Kidney tubule cell (primary cell): Measurements from ENCODE around the gene GARIN5B.

Experiments
- DNase-seq: peaks from one replicate; pipeline ENCODE4 v3.0.0-alpha.2; 2018; ENCODE audit warnings: low spot score

GARIN5B gene

DNA sequence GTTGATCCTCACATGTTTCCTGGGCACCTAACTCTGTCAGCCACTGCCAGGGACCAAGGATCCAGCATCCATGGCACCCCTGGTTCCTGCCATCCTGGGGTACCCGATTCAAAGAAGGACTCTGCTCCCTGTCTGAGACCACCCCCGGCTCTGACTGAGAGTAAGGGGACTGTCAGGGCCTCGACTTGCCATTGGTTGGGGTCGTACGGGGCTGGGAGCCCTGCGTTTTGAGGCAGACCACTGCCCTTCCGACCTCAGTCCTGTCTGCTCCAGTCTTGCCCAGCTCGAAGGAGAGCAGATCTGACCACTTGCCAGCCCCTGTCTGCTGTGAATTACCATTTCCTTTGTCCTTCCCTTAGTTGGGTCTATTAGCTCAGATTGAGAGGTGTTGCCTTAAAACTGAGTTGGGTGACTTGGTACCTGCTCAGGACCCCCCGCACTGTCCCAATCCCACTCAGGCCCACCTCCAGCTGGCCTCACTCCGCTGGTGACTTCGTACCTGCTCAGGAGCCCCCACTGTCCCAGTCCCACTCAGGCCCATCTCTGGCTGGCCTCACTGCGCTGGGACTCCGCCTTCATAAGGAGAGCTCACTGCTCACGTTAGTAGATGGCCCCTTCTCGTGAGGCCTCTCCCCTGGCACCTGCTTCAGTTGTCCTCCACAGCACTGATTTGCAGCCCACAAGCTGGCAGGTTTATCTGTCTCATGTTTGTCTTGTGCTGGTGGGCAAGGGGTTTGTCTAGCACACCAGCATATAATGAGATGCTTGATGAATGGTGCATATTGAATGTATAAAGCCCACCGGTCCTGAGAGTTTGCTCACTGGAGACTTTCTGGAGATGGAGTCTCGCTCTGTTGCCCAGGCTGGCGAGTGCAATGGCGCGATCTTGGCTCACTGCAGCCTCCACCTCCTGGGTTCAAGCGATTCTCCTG is 26.6 kb upstream of the GARIN5B start:
- peak; percentile 1 for DNase-seq

DNA sequence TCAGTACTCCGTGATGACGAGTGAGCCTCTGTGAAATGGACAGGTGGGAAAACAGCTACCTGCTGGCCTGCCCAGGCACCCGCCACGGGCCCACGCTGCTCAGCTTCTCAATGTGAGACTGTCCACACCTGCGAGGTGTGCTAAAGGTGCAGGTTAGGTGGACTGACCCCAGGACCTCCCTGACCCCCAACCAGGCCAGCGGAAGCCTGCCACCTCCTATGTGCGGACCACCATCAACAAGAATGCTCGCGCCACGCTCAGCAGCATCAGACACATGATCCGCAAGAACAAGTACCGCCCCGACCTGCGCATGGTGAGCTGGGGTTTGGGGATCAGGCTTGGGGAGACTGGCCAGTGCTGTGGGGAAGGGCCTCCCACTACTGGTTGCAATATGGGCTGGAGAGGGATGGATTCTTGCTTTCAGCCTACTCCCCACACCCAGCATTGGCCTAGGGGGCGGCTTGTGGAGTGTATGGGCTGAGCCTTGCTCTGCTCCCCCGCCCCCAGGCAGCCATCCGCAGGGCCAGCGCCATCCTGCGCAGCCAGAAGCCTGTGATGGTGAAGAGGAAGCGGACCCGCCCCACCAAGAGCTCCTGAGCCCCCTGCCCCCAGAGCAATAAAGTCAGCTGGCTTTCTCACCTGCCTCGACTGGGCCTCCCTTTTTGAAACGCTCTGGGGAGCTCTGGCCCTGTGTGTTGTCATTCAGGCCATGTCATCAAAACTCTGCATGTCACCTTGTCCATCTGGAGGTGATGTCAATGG is 24.9 kb upstream of the GARIN5B start:
- DNase-seq, result no peak

DNA sequence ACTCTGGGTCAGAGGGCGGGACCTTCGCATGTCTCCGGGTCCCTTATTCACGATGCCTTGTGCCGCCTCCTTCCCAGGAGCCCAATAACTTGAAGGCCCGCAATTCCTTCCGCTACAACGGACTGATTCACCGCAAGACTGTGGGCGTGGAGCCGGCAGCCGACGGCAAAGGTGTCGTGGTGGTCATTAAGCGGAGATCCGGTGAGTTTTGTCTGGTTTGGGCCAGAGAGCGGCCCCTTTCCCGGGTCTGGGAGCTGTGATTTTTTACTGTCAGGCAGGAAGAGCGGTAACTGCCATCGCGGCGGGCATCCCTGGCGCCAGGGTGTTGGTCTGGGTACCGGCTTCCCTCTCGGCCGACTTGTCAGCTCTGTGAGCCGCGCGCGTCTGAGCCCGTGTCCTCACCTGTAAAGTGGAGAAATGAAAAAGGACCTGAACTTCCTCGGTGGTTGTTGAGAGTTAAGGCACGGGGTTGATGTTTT is 23.5 kb upstream of the GARIN5B start:
- DNase-seq, result peak; percentile 69

DNA sequence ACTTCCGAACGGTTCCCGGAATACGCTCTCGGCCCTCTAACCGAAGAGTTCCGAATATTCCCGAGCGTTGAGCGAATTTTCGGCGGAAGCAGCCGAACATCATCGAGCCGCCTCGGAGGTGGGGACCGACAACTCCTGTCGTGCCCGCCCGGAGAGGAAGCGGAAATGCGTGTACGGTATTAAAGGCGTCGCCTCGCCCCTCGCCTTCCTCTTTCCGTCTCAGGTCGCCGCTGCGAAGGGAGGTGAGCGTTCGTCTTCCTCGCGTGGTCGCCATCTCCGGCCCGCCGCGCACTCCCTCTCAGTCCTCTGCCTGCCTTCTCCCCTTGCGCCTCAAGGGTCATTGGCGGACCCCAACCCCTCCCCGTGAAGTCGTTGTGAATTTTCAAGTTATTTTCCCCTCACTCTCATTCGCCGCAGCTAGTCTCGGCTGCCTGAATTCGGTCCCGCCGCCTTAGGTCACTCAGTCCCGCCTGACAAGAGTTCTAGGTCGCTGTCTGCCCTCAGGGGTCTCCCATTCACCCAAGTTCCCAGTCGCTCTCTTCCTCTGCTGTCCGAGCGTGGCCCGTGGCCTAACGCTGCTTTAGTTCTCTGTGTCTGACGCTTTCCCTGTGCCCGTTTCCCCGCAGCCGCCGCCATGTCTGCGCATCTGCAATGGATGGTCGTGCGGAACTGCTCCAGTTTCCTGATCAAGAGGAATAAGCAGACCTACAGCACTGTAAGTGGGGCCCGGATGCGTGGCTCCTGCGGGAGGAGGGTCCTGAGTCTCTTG is 22.8 kb upstream of the GARIN5B start, which contains the start of gene RPL28:
RPL28 (plus strand) TSS at position 209 of the 769 bp plus-strand sequence; CDS start at position 635, 426 bp downstream.
- DNase-seq, result peak; percentile 98

DNA sequence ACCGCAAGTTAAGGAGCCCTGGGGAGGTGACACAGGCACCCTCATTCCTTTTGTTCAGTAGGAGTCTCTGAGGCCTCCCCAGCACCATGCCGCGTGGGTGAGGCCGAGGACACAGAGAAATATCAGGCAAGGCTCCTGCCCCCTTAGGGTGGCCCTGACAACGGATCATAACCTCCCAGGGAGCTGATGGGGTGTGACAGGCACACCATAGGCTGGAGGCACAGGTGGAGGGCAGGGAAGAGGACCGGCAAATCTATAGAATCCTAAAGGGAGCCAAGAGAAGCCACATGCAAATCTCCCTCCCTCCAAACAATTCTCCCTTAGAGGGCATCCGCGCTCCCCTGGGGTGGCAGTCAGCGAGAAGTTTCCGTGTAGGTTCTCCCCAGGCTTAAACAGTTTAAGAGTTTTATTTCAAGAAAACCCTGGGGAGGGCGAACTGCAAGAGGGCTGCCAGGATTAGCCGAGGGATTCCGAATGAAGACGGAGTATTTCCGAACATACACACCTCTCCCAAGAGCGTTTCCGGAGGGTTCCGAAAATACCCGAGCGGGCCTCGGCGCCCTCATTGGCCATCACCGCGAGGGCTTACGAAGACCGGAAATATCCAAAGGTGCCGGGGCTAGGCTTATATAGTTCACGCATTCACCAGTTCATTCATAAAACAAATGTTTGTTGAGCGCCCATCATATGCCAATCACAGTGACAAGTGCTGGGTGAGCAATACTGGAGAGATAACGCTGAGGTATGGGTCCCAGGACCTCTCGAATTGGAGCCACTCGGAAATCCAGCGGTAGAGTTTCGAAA is 22.1 kb upstream of the GARIN5B start:
- peak; percentile 96 for DNase-seq

DNA sequence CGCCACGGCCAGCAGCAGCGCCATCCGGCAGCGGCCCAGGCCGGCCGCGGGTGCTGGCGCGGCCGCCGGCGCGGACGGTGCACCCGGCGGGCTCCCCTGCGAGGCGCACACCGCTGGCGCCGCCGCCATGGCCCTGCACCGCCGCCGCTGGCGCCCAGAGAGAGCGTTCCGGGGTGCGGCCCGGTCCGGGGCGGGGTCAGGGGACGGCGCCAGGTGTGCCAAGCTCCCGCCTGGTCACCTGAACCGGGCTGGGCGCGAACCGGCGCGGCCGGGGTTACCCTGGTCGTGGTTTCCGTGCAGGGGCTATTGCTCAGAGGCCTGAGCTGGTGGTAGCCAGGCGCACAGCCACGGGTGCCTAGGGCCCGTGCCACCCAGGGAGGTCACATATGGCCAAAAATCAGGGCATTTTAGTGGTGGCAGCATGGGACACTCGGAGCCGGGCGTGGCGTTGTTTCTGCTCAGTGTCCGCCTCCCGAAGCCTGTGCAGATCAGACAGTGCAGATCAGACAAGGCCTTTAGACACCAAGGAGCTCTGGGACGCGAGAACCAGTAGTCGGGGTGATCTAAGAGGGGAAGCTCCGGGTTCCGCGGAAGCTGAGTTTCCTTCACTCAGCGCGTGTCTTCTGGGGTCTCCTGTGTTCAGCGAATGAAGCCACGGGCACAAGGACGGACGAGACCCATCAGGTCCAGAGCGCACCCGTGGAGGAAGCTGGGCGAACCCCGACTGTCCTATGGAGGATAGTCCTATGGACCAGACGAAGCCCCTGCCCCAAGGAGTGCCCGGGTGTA is 21.3 kb upstream of the GARIN5B start, which contains the start of gene TMEM238:
TMEM238 (minus strand) TSS at position 162 of the 789 bp plus-strand sequence; CDS start at position 129, 33 bp downstream.
- peak; percentile 51 for DNase-seq

DNA sequence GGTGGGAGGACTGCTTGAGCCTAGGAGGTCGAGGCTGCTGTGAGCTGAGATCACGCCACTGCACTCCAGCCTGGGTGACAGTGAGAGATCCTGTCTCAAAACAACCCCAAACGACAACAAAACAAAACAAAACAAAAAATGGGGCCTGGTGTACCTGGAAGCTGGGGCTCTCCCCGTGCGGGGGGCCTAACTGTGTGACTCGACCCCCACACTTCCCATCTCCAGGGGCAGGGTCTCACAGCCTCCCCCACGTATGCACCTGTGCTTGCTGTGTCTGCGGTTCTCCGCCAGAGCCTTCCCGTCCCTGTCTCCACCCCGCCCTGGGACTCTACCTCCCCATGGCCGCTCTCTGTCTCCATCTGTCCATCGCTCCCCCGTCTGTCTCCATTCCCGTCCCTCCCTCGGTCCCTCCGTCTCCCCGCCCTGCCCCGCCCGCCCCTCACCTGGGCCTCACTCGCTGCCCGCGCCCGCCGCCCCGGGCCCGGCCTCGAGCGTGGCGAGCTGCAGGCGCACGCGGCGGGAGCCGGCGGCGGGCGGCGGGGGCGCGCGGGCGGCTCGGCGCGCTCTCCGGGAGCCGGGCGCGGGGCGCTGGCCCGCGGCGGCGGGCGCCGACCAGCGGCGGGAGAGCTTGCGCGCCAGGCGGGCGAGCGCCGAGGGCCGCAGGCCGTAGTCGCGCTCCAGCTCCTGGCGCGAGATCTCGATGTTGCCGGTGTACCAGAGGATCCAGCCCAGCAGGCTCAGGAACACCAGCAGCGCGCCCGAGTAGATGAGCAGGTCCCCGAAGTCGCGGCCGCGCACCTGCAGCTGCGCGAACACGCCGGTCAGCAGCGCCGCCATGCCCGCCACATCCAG is 20.4 kb upstream of the GARIN5B start:
- peak; percentile 77 for DNase-seq

DNA sequence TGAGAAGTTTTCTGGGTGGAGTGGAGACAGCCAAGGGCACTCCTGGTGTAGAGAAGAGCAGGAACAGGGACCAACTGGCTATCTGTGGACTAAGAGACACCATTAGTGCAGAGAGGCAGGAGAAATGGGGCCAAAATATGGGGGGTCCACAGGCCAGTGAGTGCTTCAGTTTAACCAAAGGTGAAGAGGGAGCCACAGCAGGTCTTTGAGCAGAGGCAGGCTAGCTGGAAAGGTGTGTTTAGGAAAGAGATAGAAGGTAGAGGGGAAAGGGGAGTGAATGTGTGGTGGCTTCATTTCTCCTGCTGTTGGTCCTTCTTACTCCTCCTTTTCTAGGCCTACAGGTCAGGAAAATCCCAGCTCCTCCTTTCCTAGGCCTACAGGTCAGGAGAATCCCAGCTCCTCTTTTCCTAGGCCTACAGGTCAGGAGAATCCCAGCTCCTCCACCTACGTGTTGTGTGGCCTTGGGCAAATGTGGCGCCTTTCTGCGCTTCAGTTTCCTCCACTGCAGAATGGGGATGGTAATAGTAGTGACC is 19.5 kb upstream of the GARIN5B start:
- DNase-seq, result no peak

DNA sequence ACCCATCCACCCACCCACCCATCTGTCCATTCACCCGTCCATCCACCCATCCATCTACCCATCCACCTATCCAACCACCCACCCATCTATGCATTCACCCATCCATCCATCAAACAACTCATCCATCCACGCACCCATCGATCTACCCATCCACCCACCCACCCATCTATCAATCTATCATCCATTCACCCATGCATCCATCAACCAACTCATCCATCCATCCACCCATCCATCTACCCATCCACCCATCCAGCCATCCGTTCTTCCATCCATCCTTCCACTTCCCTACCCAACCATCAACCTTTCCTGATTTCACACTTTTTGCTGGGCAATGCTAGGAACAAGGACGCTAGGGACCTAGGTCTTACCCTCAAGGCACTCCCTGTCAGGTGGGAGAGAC is 19.0 kb upstream of the GARIN5B start:
- DNase-seq, result no peak

DNA sequence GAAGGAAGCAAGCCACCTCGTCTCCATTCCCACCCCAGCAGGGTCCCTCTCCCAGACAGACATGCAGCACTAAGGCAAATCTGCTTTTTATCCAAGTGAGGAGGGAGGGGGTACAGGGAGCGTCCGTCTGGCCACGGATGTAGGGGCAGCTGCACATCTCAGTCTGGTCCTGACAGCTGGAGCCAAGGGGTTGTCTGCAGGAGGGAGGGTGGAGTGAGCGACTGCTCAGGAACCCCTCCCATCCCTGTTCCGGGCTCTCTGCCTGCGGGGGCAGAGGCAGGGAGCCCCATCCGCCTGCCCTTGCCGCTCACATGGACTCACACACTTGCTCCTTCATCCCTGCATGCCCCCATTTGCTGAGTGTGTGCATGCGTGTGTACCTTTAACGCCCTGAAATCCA is 16.1 kb upstream of the GARIN5B start:
- no peak for DNase-seq

DNA sequence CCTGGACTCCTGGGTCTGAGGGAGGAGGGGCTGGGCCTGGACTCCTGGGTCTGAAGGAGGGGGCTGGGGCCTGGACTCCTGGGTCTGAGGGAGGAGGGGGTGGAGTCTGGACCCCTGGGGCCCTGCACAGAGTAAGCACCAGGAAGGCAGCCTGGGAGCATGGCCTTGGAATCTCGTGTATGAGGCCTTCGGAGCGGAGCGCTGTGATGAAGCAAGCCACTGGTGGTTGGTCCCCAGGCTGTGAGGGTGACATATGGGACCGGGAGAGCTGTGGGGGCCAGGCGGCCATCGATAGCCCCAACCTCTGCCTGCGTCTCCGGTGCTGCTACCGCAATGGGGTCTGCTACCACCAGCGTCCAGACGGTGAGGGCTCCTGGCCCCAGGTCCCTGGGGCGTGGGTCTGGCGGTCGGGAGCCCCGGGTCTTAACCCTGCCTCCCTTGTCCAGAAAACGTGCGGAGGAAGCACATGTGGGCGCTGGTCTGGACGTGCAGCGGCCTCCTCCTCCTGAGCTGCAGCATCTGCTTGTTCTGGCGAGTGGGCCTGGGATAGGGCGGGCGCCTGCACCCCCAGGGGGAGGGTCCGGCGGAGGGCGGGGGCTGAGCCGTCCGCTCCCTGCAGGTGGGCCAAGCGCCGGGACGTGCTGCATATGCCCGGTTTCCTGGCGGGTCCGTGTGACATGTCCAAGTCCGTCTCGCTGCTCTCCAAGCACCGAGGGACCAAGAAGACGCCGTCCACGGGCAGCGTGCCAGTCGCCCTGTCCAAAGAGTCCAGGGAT is 14.5 kb upstream of the GARIN5B start:
- DNase-seq, result no peak

DNA sequence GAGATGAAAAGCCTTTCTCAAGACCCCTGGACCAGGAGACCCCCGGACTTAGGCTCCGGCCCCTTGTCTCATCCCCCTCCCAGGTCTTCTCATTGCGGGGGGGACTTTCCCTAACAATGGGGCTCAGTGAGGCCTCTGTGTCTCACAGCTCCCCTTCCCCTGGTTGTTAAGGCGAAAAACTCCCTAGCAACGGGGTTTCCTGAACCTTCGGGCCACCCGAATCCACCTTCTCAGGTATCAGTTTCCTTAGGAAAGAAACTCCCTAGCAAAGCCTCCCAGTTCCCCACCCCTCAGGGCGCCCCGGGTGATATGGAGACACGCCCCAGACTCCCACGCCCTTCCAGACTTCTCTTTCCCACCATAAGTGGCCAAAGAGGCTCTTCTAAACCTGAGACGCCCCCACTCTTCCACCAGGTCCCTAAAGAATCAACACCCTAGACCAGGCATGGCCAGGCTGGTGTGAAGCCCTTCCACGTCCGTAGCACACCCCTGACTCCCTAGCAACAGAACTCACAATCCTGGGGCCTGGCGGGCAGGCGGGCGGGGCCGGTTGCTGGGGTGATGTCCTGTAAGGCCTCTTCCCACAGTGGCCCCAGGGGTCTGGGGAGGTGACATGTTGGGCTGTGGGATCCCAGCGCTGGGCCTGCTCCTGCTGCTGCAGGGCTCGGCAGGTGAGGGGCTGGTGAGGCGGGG is 13.3 kb upstream of the GARIN5B start, which contains the start of gene TMEM190:
TMEM190 (plus strand) TSS at position 586 of the 693 bp plus-strand sequence; CDS start at position 614, 28 bp downstream.
- DNase-seq, result no peak

DNA sequence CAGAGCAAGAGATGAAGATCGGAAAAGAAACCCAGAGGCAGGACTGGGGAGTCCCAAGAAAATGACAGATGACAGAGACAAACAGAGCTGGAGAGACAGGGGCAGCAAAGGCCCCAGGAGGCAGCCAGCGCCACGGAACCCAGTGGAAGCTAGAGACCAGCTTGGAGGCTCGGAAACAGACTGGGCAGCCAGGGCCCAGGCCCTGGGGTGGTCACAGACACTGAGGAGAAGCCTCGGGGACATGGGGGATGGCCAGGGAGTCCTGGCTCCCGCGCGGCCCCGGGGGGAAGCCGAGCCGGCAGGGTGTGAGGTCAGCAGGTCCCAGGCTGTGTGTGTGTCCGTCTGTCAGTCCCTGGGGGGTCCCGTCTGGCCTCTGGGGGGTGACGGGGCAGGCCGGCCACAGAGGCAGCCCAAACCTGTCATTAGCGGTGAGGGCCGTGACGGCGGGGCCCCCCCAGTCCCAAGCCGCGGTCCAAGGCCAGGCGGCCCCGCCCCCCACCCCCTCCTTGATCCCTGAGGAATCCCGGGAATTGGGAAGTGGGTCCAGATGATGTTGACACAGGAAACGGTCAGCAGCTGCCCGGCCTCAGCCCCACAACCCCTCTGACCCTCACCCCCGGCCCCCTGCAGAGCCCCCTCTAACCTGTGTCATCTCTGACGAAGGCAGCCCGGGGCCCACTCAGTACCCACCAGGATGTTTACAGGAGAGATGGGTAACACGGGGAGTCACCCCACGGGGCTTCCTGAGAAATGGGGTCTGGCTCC is 11.1 kb upstream of the GARIN5B start:
- peak; percentile 85 for DNase-seq

DNA sequence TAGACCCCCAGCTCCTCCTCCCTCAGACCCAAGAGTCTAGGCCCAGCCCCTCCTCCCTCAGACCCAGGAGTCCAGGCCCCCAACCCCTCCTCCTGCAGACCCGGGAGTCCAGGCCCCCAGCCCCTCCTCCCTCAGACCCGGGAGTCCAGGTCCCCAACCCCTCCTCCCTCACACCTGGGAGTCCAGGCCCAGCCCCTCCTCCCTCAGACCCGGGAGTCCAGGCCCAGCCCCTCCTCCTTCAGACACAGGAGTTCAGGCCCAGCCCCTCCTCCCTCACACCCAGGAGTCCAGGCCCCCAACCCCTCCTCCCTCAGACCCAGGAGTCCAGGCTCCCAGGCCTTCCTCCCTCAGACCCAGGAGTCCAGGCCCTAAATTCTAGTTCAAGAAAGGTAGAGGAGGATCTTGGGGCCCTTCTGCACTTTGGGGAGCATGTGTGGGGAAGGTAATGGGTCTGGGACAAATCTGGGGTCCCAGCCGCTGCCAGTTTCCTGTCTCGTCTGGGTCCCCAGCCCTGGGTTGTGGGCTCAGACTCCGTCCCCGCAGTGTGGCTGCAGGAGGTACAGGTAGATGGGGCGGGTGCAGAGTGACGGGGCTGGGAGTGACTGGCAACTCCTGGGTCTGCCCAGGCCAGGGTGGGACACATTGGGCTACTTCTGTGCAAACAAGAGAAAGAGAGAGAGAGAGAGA is 10.4 kb upstream of the GARIN5B start:
- DNase-seq, result peak; percentile 54

DNA sequence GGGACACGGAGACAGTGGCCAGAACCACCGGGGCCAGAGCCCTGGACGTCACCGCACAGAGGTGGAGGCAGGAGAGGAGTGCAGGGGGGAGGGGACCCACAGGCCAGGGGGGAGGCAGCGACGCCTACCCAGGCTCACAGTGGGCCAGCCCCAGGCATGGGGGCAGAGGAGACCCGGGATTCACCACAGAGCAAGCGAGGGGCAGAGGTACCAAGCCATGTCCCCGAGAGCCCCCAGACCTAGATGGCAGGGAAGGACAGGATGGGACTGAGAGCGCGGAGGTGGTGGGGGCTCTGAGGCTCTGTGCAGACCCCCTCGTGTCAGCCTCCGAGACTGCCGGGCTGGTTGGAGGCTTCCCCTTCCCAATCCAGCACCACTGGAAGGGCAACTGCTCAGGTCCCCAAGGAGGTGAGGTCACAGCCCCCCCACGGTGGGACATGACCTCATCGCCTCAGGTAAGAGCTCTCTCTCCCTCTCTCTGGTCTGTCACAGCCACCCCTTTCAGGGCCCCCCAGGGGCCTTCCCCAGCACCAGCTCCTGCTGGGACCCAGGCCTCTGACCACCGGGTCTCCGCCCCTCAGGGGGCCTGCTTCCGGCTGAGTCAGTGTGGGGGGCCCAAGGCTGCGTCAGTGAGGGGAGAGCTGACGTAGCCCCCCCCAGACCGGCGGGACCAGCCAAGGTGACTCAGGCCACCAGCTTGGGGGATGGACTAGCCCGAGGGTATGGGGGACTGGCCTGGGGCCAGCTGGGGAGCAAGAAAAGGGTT is 9.4 kb upstream of the GARIN5B start:
- peak; percentile 89 for DNase-seq
